ENCODE data around the gene HMBS. TPM values are rescaled to one million over a fixed set of nuclear protein-coding genes. Genes with fewer than 3 reads are reported as not detected.

The HMBS gene
- total and polyA plus RNA-seq, 2 experiments from 2014 or later, result 101 to 107 TPM

DNA sequence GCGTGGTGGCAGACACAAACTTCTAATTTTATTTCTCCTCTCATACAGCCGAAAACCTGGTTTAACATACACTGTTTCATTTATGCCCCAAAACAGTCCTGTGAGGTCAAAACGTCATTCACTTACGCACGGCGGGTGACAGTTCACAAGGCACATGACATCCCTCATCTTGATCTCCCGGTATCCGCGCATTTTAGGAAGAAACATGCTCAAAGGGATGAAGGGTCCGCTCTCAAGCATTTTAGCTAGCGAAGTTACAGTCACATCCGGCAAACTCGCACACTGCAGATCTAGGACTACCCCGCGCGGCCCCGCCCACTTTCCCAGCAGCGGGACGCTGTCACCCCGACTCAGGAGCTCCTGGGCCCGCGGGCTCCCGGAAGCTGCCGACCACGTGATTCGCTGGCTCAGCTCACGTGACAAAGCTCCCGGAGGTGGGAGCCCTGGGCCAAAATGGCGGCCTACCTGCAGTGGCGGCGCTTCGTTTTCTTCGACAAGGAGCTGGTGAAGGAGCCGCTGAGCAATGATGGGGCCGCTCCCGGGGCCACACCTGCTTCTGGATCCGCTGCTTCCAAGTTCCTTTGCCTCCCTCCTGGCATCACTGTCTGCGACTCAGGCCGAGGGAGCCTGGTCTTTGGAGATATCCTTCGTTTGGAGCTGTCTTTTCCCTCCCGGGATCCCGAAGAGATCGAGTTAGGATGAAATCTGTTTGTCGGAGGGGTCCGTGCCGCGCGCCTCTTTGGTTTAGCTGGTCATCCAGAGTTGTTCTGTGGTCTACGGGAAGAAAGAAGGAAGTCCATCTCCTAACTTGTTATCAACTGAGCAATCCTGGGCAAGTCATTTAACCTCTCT lies 17.1 kb upstream of the HMBS start, which contains the start of gene VPS11:
VPS11 (plus strand) TSS at position 448 of the 852 bp plus-strand sequence; CDS start at position 454, 6 bp downstream.
- DNase-seq (ENCODE audit: low spot score) (peak; percentile 99), ATAC-seq (peak; percentile 98)
- peaks cover 17% of the 10 kb centered on the region for H3K79me2 ChIP-seq (replicated peaks; ENCODE audit: insufficient read depth)
- H3K27ac ChIP-seq (ENCODE audit: low read depth), result peak within 1 kb of the TSS; percentile 91
- Mint-ChIP-seq H3K27me3 (ENCODE audit: insufficient read depth, low read depth, poor library complexity) (peaks cover 8% of the 10 kb centered on the region), H3K4me1 (peaks cover 6% of the 10 kb centered on the region; the same call in 2 of the 3 replicates), H3K9me3 (no peaks in the 10 kb centered on the region), H3K27ac (peak within 1 kb of the TSS; percentile 89), H3K36me3 (ENCODE audit: low read depth) (peaks cover 19% of the 10 kb centered on the region), H3K4me3 (peak within 1 kb of the TSS; percentile 99)
- no peaks in the 10 kb centered on the region for H3K27me3 ChIP-seq (ENCODE audit: insufficient read depth)
- peaks cover 7% of the 10 kb centered on the region; the same call in 1 of the 2 replicates for H3F3A ChIP-seq (replicated peaks; ENCODE audit: low read depth)
- H3K4me1 ChIP-seq (ENCODE audit: insufficient read depth), result no peaks in the 10 kb centered on the region
- H2AFZ ChIP-seq, result peak within 1 kb of the TSS; percentile 97
- 0 out of 2 replicates have a peak, but pooled peaks cover 6% of the 10 kb centered on the region for H4K20me1 ChIP-seq (replicated peaks; ENCODE audit: insufficient read depth)
- H3K36me3 ChIP-seq (ENCODE audit: insufficient read depth), result peaks cover 12% of the 10 kb centered on the region; the same call in 1 of the 2 replicates
- H3K9me2 ChIP-seq (ENCODE audit: insufficient read depth), result no peaks in the 10 kb centered on the region
- H3K4me2 ChIP-seq, result peak within 1 kb of the TSS; percentile 88
- TF ChIP-seq, protein P1, sequence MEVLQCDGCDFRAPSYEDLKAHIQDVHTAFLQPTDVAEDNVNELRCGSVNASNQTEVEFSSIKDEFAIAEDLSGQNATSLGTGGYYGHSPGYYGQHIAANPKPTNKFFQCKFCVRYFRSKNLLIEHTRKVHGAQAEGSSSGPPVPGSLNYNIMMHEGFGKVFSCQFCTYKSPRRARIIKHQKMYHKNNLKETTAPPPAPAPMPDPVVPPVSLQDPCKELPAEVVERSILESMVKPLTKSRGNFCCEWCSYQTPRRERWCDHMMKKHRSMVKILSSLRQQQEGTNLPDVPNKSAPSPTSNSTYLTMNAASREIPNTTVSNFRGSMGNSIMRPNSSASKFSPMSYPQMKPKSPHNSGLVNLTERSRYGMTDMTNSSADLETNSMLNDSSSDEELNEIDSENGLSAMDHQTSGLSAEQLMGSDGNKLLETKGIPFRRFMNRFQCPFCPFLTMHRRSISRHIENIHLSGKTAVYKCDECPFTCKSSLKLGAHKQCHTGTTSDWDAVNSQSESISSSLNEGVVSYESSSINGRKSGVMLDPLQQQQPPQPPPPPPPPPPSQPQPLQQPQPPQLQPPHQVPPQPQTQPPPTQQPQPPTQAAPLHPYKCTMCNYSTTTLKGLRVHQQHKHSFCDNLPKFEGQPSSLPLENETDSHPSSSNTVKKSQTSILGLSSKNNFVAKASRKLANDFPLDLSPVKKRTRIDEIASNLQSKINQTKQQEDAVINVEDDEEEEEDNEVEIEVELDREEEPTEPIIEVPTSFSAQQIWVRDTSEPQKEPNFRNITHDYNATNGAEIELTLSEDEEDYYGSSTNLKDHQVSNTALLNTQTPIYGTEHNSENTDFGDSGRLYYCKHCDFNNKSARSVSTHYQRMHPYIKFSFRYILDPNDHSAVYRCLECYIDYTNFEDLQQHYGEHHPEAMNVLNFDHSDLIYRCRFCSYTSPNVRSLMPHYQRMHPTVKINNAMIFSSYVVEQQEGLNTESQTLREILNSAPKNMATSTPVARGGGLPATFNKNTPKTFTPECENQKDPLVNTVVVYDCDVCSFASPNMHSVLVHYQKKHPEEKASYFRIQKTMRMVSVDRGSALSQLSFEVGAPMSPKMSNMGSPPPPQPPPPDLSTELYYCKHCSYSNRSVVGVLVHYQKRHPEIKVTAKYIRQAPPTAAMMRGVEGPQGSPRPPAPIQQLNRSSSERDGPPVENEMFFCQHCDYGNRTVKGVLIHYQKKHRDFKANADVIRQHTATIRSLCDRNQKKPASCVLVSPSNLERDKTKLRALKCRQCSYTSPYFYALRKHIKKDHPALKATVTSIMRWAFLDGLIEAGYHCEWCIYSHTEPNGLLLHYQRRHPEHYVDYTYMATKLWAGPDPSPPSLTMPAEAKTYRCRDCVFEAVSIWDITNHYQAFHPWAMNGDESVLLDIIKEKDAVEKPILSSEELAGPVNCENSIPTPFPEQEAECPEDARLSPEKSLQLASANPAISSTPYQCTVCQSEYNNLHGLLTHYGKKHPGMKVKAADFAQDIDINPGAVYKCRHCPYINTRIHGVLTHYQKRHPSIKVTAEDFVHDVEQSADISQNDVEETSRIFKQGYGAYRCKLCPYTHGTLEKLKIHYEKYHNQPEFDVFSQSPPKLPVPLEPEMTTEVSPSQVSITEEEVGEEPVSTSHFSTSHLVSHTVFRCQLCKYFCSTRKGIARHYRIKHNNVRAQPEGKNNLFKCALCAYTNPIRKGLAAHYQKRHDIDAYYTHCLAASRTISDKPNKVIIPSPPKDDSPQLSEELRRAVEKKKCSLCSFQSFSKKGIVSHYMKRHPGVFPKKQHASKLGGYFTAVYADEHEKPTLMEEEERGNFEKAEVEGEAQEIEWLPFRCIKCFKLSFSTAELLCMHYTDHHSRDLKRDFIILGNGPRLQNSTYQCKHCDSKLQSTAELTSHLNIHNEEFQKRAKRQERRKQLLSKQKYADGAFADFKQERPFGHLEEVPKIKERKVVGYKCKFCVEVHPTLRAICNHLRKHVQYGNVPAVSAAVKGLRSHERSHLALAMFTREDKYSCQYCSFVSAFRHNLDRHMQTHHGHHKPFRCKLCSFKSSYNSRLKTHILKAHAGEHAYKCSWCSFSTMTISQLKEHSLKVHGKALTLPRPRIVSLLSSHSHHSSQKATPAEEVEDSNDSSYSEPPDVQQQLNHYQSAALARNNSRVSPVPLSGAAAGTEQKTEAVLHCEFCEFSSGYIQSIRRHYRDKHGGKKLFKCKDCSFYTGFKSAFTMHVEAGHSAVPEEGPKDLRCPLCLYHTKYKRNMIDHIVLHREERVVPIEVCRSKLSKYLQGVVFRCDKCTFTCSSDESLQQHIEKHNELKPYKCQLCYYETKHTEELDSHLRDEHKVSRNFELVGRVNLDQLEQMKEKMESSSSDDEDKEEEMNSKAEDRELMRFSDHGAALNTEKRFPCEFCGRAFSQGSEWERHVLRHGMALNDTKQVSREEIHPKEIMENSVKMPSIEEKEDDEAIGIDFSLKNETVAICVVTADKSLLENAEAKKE (CRISPR knock-in tag; IDR thresholded peaks at IDR 0.05), result no peak
- TF ChIP-seq JUNB (IDR thresholded peaks at IDR 0.05; ENCODE audit: unreplicated experiment) (no peak), POLR2AphosphoS5 (IDR thresholded peaks at IDR 0.05; ENCODE audit: low read depth) (peak; percentile 69), ZNF114 (CRISPR knock-in tag; IDR thresholded peaks at IDR 0.05) (no peak), ZNF331 (CRISPR knock-in tag; IDR thresholded peaks at IDR 0.05; ENCODE audit: low read depth) (no peak), EZH2 (IDR thresholded peaks at IDR 0.05; ENCODE audit: low read depth, unreplicated experiment) (no peak), STAT1 (IDR thresholded peaks at IDR 0.05; ENCODE audit: unreplicated experiment) (no peak), CREB1 (CRISPR knock-in tag; IDR thresholded peaks at IDR 0.05; ENCODE audit: low read depth) (no peak), NANOG (IDR thresholded peaks at IDR 0.05; ENCODE audit: borderline replicate concordance) (no peak)
- TF ChIP-seq, protein P2, sequence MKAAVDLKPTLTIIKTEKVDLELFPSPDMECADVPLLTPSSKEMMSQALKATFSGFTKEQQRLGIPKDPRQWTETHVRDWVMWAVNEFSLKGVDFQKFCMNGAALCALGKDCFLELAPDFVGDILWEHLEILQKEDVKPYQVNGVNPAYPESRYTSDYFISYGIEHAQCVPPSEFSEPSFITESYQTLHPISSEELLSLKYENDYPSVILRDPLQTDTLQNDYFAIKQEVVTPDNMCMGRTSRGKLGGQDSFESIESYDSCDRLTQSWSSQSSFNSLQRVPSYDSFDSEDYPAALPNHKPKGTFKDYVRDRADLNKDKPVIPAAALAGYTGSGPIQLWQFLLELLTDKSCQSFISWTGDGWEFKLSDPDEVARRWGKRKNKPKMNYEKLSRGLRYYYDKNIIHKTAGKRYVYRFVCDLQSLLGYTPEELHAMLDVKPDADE (IDR thresholded peaks at IDR 0.05), result peak; percentile 58
- TF ChIP-seq, protein P3, sequence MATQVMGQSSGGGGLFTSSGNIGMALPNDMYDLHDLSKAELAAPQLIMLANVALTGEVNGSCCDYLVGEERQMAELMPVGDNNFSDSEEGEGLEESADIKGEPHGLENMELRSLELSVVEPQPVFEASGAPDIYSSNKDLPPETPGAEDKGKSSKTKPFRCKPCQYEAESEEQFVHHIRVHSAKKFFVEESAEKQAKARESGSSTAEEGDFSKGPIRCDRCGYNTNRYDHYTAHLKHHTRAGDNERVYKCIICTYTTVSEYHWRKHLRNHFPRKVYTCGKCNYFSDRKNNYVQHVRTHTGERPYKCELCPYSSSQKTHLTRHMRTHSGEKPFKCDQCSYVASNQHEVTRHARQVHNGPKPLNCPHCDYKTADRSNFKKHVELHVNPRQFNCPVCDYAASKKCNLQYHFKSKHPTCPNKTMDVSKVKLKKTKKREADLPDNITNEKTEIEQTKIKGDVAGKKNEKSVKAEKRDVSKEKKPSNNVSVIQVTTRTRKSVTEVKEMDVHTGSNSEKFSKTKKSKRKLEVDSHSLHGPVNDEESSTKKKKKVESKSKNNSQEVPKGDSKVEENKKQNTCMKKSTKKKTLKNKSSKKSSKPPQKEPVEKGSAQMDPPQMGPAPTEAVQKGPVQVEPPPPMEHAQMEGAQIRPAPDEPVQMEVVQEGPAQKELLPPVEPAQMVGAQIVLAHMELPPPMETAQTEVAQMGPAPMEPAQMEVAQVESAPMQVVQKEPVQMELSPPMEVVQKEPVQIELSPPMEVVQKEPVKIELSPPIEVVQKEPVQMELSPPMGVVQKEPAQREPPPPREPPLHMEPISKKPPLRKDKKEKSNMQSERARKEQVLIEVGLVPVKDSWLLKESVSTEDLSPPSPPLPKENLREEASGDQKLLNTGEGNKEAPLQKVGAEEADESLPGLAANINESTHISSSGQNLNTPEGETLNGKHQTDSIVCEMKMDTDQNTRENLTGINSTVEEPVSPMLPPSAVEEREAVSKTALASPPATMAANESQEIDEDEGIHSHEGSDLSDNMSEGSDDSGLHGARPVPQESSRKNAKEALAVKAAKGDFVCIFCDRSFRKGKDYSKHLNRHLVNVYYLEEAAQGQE (IDR thresholded peaks at IDR 0.05; ENCODE audit: unreplicated experiment), result no peak
- peak within 1 kb of the TSS; percentile 94 for H3K4me3 ChIP-seq

Data from GM23338 (cell line).